GM13977 (cell line): ENCODE measurements around the gene CAMTA1.

Experiments used
- DNase-seq: peaks from one replicate; pipeline ENCODE4 v3.0.0; 2012; ENCODE audit warnings: low spot score
- in situ Hi-C: fragments of 300-500 bp; cut with MboI; formaldehyde crosslinking; loops from one replicate; pipeline ENCODE4 v1.12.0; 2022; ENCODE audit warnings: low sequenced_read_pairs, low pct_unique_long_range_greater_than_20kb, mixed read lengths, inconsistent platforms; ENCODE audit not compliant: unreplicated experiment
- TF ChIP-seq, protein P1 (sequence below): IDR thresholded peaks from 2 replicates; pipeline ENCODE4 v1.5.1; 2012; ENCODE audit warnings: mild to moderate bottlenecking, control low read depth; ENCODE audit not compliant: insufficient read depth; ENCODE audit errors: extremely low read depth, missing control alignments

CAMTA1 gene

GRCh38 chr1:7516341-7516740, 731.1 kb downstream of the CAMTA1 start:
- TF ChIP-seq, protein P1, sequence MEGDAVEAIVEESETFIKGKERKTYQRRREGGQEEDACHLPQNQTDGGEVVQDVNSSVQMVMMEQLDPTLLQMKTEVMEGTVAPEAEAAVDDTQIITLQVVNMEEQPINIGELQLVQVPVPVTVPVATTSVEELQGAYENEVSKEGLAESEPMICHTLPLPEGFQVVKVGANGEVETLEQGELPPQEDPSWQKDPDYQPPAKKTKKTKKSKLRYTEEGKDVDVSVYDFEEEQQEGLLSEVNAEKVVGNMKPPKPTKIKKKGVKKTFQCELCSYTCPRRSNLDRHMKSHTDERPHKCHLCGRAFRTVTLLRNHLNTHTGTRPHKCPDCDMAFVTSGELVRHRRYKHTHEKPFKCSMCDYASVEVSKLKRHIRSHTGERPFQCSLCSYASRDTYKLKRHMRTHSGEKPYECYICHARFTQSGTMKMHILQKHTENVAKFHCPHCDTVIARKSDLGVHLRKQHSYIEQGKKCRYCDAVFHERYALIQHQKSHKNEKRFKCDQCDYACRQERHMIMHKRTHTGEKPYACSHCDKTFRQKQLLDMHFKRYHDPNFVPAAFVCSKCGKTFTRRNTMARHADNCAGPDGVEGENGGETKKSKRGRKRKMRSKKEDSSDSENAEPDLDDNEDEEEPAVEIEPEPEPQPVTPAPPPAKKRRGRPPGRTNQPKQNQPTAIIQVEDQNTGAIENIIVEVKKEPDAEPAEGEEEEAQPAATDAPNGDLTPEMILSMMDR, result no peak
- DNase-seq, result no peak
- in situ Hi-C loops, result no loop called here

DNA sequence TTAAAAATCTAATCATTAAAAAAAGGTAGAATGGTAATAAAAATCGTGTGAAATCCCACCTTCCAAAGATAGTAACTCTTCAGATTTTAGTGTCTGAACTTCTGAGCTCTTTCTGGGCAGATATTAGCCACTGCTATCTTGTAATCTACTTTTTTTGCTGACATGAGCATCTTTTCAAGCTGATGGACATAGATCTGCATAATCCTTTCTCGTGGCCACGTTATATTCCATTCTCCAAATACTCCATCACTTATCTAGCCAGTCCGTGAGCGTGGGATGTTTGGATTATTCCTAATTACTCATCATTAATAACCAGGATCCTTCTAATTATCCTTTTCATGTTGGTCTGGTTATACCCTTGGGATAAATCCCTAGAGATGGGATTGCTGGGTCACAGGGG, 731.7 kb downstream of the CAMTA1 start:
- DNase-seq, result no peak
- TF ChIP-seq, protein P1, result no peak
- in situ Hi-C loops, result no loop called here

- in situ Hi-C loops, result no loop called here
Measured at GRCh38 chr1:7517611-7518330, 732.5 kb downstream of the CAMTA1 start.

GRCh38 chr1:7518411-7518810, 733.2 kb downstream of the CAMTA1 start:
- in situ Hi-C loops, result no loop called here
- TF ChIP-seq, protein P1, result no peak

More at GRCh38 chr1:7517611-7518330, 732.5 kb downstream of the CAMTA1 start:
- TF ChIP-seq, protein P1, result no peak
- DNase-seq, result no peak

GRCh38 chr1:7519181-7519860, 734.1 kb downstream of the CAMTA1 start:
- TF ChIP-seq, protein P1, result no peak
- DNase-seq, result no peak
- in situ Hi-C loops, result no loop called here

More at GRCh38 chr1:7518411-7518810, 733.2 kb downstream of the CAMTA1 start:
- DNase-seq, result no peak

DNA sequence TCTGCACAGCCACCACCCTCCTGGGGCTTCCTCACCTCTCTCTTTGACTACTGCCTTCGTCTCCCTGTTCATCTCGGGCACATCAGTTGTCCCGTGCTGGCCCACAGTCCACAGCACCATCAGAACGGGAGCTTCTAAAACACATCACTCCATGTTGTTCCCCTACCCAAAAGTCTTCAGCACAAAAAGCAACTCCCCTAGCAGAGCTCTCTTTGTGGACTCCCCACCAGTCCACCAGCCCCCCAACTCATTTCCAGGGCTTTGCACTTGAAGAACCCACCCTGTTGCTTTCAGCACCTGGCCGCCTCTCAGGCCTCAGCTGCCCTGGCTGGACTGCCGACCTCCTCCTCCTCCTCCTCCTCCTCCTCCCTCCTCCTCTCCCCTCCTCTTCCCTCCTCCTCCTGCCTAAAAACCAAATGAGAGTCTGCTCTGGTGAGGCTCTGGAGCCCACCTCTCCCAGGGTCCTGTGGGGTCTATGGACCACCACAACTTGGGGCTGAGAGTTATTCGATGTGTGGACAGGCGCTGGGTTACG, 734.7 kb downstream of the CAMTA1 start:
- in situ Hi-C loops, result no loop called here
- DNase-seq, result no peak
- TF ChIP-seq, protein P1, result no peak
